Measurements from ENCODE around the gene ZNF185.

The ZNF185 gene

GRCh38 chrX:152861116-152861515 is 36.8 kb upstream of the ZNF185 start:
- Histone ChIP-seq H3K27ac (ENCODE audit: low read length) (no peak overlapping the region), H3K36me3 (replicated peaks; ENCODE audit: insufficient read depth, low read length) (no peaks in the 10 kb centered on the region), H2AFZ (ENCODE audit: low read length) (no peak overlapping the region), H3K4me2 (ENCODE audit: low read depth, low read length) (no peak overlapping the region), H3K4me3 (ENCODE audit: low read length) (no peak overlapping the region), H4K20me1 (ENCODE audit: insufficient read depth, low read length) (no peaks in the 10 kb centered on the region), H3K9me3 (replicated peaks; ENCODE audit: insufficient read depth, low read length) (no peaks in the 10 kb centered on the region), H3K9me2 (replicated peaks; ENCODE audit: insufficient read depth, low read length) (no peaks in the 10 kb centered on the region), H3K27me3 (replicated peaks; ENCODE audit: insufficient read depth, low read length) (no peaks in the 10 kb centered on the region), H3K79me2 (ENCODE audit: low read length) (no peaks in the 10 kb centered on the region), H3K9ac (ENCODE audit: low read length) (no peak overlapping the region), H3F3A (ENCODE audit: insufficient read depth, low read length) (no peaks in the 10 kb centered on the region), H3K4me1 (ENCODE audit: low read length) (no peaks in the 10 kb centered on the region)
- no peak for DNase-seq
- no peak for TF ChIP-seq EZH2phosphoT487 (IDR thresholded peaks at IDR 0.05; ENCODE audit: low read length)
- no peak for TF ChIP-seq EZH2 (optimal IDR thresholded peaks at IDR 0.05; ENCODE audit: low read depth, low read length)
- no peak for TF ChIP-seq CTCF (IDR thresholded peaks at IDR 0.05; ENCODE audit: low read length)

GRCh38 chrX:152861826-152862225 is 36.0 kb upstream of the ZNF185 start:
- Histone ChIP-seq H3K27me3 (replicated peaks; ENCODE audit: insufficient read depth, low read length) (no peaks in the 10 kb centered on the region), H3K36me3 (replicated peaks; ENCODE audit: insufficient read depth, low read length) (no peaks in the 10 kb centered on the region), H3K4me1 (ENCODE audit: low read length) (no peaks in the 10 kb centered on the region), H3K9ac (ENCODE audit: low read length) (no peak overlapping the region), H3K27ac (ENCODE audit: low read length) (no peak overlapping the region), H3K4me2 (ENCODE audit: low read depth, low read length) (no peak overlapping the region), H2AFZ (ENCODE audit: low read length) (no peak overlapping the region), H3K79me2 (ENCODE audit: low read length) (no peaks in the 10 kb centered on the region), H4K20me1 (ENCODE audit: insufficient read depth, low read length) (no peaks in the 10 kb centered on the region), H3K4me3 (ENCODE audit: low read length) (no peak overlapping the region), H3K9me3 (replicated peaks; ENCODE audit: insufficient read depth, low read length) (no peaks in the 10 kb centered on the region), H3F3A (ENCODE audit: insufficient read depth, low read length) (no peaks in the 10 kb centered on the region), H3K9me2 (replicated peaks; ENCODE audit: insufficient read depth, low read length) (no peaks in the 10 kb centered on the region)
- TF ChIP-seq EZH2 (optimal IDR thresholded peaks at IDR 0.05; ENCODE audit: low read depth, low read length) (no peak), CTCF (IDR thresholded peaks at IDR 0.05; ENCODE audit: low read length) (no peak), EZH2phosphoT487 (IDR thresholded peaks at IDR 0.05; ENCODE audit: low read length) (no peak)
- no peak for DNase-seq

DNA sequence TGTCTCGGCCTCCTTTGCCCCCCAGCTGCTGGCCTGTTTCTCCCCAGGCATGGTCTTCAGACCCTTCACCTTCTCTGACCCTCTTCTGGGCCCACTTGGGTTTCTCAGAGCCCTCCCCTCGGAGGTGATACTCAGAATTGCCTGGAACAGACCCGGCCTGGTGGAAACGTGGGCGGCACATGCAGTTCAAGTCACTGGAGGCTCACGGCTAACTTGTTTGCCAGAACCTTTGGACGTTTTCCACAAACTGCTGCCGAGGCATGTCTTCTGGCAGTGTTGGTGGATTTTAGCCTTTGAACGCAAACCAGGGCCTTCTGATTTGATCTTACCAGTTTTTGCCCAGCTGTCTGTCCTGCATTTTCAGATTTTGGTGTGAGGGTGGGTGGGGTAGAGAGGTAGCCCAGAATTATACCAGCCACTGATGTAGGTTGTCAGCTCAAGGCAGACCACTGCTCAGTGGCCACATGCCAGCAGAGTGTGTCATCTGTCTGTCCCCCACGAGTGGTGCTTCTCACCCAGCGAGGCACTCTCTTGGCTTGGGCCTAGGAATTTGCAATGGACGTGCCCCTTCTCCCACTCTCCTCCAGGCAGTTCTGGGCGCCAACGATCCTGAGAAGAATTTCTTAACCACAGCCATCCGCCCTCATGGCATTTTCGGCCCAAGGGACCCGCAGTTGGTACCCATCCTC is 32.5 kb upstream of the ZNF185 start:
- Histone ChIP-seq H3K79me2 (ENCODE audit: low read length) (no peaks in the 10 kb centered on the region), H3K4me1 (ENCODE audit: low read length) (no peaks in the 10 kb centered on the region), H3K36me3 (replicated peaks; ENCODE audit: insufficient read depth, low read length) (no peaks in the 10 kb centered on the region), H3K9ac (ENCODE audit: low read length) (no peak overlapping the region), H4K20me1 (ENCODE audit: insufficient read depth, low read length) (no peaks in the 10 kb centered on the region), H3K27me3 (replicated peaks; ENCODE audit: insufficient read depth, low read length) (no peaks in the 10 kb centered on the region), H3K9me2 (replicated peaks; ENCODE audit: insufficient read depth, low read length) (no peaks in the 10 kb centered on the region), H3K4me3 (ENCODE audit: low read length) (no peak overlapping the region), H3K4me2 (ENCODE audit: low read depth, low read length) (no peak overlapping the region), H3K27ac (ENCODE audit: low read length) (no peak overlapping the region), H2AFZ (ENCODE audit: low read length) (no peak overlapping the region), H3F3A (ENCODE audit: insufficient read depth, low read length) (no peaks in the 10 kb centered on the region), H3K9me3 (replicated peaks; ENCODE audit: insufficient read depth, low read length) (no peaks in the 10 kb centered on the region)
- TF ChIP-seq EZH2phosphoT487 (IDR thresholded peaks at IDR 0.05; ENCODE audit: low read length) = no peak
- TF ChIP-seq CTCF (IDR thresholded peaks at IDR 0.05; ENCODE audit: low read length) = no peak
- no peak for TF ChIP-seq EZH2 (optimal IDR thresholded peaks at IDR 0.05; ENCODE audit: low read depth, low read length)
- DNase-seq = no peak

Measured in MM.1S (cell line).